ENCODE measurements around the gene FRZB.

The FRZB gene

DNA sequence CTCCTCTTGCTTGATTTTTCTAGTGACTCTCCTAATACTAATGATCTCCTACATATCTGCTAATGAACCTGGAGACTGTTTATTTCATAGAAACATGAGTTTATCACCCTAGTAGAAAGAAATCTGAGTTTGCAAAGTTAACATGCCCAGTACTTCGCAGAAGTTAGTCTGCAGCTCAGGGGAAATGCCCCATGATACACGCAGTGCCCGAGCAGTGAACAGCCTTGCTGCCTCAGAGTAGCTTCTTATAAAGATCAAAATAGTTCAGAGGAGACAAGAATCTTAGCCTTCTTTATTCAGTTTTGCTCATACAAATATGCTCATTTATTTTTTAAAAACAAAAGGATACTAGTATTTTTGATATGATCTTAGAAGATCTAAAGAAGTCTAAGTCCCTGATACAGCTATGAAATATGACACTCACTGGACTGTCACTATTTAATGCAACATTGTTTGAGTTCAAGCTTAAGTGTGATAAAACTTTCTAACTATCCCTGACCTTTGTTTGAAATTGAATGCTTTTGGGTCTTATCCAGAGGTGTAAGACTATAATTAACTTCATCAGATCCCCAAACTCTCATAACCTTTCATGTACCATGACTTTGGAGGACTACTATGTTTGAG lies 20.5 kb downstream of the FRZB start:
- DNase-seq (ENCODE audit: low spot score): no peak

GRCh38 chr2:182836451-182836850 lies 30.0 kb downstream of the FRZB start:
- no peak for DNase-seq (ENCODE audit: low spot score)

GRCh38 chr2:182834293-182834692 lies 32.1 kb downstream of the FRZB start:
- no peak for DNase-seq (ENCODE audit: low spot score)

- DNase-seq (ENCODE audit: low spot score): no peak
These were observed 33.2 kb downstream of the FRZB start for GRCh38 chr2:182833084-182833854.

- no peak for DNase-seq (ENCODE audit: low spot score)
These were observed 34.5 kb downstream of the FRZB start for GRCh38 chr2:182831921-182832320.

- DNase-seq (ENCODE audit: low spot score): no peak
These were observed 35.3 kb downstream of the FRZB start for GRCh38 chr2:182831101-182831500.

- no peak for DNase-seq (ENCODE audit: low spot score)
These were observed 39.1 kb downstream of the FRZB start for GRCh38 chr2:182827182-182827879.

DNA sequence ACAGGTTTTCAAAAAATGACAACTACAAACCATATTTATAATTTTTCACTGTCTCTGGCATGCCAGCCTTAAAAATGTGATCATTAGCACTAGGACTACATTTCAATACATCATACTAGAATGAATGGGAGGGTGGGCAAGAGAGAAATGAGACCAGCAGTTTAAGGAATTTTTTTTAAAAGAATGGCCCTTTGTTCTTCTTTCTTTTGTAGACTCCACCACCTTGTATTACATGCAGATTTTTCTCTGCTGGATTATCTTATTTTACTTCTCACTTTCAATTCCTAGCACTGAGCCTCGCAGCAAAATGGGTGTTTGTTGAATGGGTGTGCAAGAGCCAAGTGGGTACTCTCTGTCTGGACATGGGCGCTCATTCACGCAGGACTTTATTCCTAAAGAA lies 39.9 kb downstream of the FRZB start:
- no peak for DNase-seq (ENCODE audit: low spot score)

DNA sequence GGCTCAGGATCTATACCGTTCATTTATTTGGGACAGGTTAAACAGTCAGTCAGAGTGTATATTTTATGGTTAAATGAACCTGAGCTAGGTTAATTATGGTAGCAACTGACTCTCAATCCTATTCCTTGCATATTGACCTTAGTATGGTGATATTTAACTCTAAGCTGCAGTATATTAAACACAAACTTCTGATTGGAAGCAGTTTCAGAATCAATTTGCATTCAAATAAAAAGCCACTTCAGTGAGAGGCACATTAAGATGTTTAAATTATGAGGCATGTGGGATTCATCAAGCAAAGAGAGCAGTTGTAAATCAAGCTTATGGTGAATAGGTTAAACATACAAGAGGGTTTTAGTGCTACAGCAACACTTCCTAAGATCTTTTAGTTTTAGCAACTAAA lies 40.4 kb downstream of the FRZB start:
- DNase-seq (ENCODE audit: low spot score): no peak

DNA sequence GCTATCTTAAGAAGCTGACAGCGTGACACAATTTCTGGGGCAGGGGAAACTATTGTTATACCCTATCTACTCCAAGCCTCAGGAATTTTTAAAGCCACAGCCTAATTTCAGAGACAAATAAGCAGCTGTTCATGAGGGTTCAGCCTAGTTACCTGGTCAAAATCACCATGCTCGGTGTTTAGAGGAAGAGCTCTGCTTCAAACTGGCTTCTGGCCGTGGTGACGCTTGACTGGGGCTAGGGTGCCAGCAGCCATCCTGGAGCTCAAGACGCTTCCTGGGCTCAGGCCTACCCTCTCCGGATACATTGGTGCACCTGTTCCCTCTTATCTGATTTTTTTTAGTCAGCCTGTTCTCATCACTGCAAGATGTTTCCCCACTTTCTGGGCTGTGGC lies 41.7 kb downstream of the FRZB start:
- DNase-seq (ENCODE audit: low spot score): no peak

GRCh38 chr2:182824056-182824766 lies 42.2 kb downstream of the FRZB start:
- DNase-seq (ENCODE audit: low spot score): no peak

DNA sequence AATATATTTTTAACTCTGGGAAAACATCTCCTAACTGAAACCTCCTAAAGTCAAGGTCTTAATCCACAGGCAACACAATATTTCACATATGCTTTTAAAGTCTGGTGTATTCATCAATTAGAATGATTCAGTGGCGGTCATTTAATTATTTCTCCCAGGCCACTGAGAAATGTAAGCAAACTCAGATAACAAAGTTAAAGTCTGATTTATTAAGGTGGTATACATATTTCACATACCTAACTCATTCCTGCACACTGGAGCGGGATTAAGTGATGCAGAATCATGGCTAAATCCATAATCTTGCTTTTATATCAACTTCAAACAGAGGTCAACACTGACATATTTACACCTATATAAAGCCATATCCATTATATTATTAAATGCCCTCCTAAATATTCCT lies 43.7 kb downstream of the FRZB start:
- DNase-seq (ENCODE audit: low spot score): no peak

DNA sequence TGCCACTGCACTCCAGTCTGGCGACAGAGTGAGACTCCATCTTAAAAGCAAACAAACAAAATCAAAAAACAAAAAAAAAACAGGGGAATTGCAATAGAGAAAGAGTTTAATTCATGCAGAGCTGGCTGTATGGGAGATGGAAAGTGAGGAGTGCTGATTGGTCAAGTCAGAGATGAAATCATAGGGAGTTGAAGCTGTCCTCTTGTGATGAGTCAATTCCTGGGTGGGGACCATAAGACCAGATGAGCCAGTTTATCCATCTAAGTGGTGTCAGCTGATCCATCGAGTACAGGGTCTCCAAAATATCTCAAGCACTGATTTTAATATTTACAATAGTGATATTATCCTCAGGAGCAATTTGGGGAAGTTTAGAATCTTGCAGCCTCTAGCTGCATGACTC lies 45.3 kb downstream of the FRZB start:
- DNase-seq (ENCODE audit: low spot score): peak; percentile 8

GRCh38 chr2:182819412-182819811 lies 47.0 kb downstream of the FRZB start:
- no peak for DNase-seq (ENCODE audit: low spot score)

GRCh38 chr2:182818925-182819324 lies 47.5 kb downstream of the FRZB start:
- no peak for DNase-seq (ENCODE audit: low spot score)

GRCh38 chr2:182818501-182818900 lies 47.9 kb downstream of the FRZB start:
- DNase-seq (ENCODE audit: low spot score): no peak

- DNase-seq (ENCODE audit: low spot score): no peak
These were observed 48.9 kb downstream of the FRZB start for GRCh38 chr2:182817558-182817957.

DNA sequence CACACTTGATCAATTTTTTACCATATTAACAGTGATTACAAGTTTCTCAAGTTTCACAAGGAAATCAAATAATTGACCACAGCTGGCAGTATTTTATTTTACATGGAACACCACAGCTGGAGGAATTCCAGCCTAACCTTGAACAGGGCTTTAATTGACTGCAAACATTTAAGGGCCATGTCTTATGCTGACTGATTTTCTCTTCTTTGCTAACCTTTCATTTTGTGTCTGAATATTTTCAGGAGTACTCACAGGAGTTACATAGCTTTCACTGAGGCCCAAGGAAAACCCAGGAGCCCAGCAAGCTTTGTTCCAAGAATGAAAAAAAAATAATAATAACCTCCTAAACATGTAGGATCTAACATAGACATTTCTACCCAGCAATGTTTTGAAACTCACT lies 49.6 kb downstream of the FRZB start:
- DNase-seq (ENCODE audit: low spot score): no peak

DNA sequence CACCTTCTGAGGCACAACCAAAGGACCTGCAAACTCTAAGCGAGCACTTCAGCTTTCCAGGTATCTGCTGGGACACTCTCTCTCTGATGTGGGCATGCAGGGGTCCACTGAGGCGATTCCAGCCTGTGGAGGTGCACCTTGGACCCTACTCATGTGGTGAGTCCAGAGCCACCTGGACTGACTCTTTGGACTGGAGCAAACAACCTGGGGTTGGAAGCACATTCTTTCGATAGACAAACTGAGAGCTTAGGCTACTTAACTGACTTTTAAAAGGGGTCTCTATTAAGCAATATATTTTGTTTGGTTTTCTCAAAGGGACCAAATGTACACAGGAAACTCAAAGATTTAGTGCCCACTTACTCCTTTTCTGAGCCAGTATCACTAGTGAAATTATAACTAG lies 51.6 kb downstream of the FRZB start:
- DNase-seq (ENCODE audit: low spot score): no peak

DNA sequence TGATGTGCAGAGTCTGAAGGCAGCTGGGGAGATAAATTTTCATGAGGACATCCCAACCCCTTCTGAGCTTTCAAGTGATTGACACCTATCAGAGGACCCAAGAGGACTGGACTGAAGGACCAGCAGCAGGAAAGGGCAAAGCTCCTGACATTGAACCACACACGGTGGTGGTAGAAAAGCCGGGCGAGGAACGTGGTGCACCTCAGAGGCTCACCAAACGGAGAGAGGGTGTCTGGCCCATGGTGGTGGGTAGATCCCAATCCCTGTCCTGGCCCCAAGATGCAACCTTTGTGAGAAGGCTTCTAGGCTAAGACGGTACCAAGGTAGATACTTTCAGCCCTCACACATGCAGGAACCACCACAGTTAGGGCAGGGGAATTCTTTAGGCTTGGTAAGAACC lies 52.1 kb downstream of the FRZB start:
- DNase-seq (ENCODE audit: low spot score): no peak

- no peak for DNase-seq (ENCODE audit: low spot score)
These were observed 56.4 kb downstream of the FRZB start for GRCh38 chr2:182810087-182810486.

DNA sequence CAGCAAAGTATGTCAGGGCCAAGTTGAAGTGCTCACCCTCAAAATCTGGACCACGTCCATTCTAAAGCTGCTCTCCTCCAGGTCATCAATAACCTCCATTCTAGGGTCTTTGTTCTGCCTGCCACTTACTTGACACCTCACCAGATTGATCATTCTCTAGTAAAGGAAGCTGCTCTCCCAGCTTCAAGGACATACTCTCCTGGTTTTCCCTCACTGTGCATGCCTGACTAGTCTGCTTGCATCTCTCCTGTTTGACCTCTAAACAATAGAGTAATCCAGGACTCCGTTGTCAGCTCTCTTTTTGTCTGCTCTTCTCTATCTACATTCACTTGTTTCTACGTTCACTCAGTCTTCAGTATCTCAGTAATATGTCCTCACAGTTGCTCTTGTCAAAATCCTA lies 59.1 kb downstream of the FRZB start:
- no peak for DNase-seq (ENCODE audit: low spot score)

DNA sequence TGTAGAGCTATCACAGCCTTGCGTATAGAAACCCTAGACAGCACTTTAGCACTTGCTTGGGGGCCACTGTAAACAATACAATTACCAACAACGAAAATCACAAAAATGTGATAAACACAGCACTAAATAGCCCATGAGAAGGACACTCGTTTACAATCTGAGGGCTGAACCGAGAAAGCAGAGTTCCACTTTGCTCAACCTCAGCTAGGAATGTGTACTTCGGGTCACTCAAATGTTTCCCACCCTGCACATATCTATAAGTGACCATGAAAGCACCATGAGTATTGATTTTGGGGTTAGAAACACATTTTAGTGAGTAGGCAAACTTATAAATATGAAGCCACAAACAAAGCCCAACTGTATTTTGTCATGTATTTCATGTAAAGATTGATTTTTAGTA lies 62.3 kb downstream of the FRZB start:
- DNase-seq (ENCODE audit: low spot score): no peak

Measured in kidney tubule cell (primary cell).